Measurements from ENCODE around the gene ZNF644.

The ZNF644 gene

GRCh38 chr1:90990779-90991178, 31.1 kb downstream of the ZNF644 start:
- H3K36me3 ChIP-seq (ENCODE audit: control insufficient read depth in 5 of 5, insufficient read depth in 5 of 5, low read length in 5 of 5): no peaks in the 10 kb centered on the region
- no peaks in the 10 kb centered on the region for H3K27me3 ChIP-seq (ENCODE audit: control insufficient read depth in 5 of 5, insufficient read depth in 4 of 5, low read length in 5 of 5)
- no peak overlapping the region for H3K27ac ChIP-seq (ENCODE audit: low read depth, low read length)
- peaks cover 2 to 10% (median 4%) of the 10 kb centered on the region in 5 donors for H3K9me3 ChIP-seq (ENCODE audit: control insufficient read depth in 5 of 5, low read length in 5 of 5)
- no peak overlapping the region for H3K9ac ChIP-seq (ENCODE audit: low read length in 5 of 5)
- no peak overlapping the region for H3K4me3 ChIP-seq (ENCODE audit: low read depth in 1 of 5, low read length in 5 of 5)
- peaks cover 0 to 5% (median 2%) of the 10 kb centered on the region in 5 donors for H3K4me1 ChIP-seq (ENCODE audit: control insufficient read depth in 5 of 5, insufficient read depth in 5 of 5, low read length in 5 of 5)

- Histone ChIP-seq H3K9ac (ENCODE audit: low read length in 5 of 5) (no peak overlapping the region), H3K9me3 (ENCODE audit: control insufficient read depth in 5 of 5, low read length in 5 of 5) (peaks cover 2 to 10% (median 4%) of the 10 kb centered on the region in 5 donors), H3K4me3 (ENCODE audit: low read depth in 1 of 5, low read length in 5 of 5) (no peak overlapping the region), H3K36me3 (ENCODE audit: control insufficient read depth in 5 of 5, insufficient read depth in 5 of 5, low read length in 5 of 5) (no peaks in the 10 kb centered on the region), H3K27me3 (ENCODE audit: control insufficient read depth in 5 of 5, insufficient read depth in 4 of 5, low read length in 5 of 5) (no peaks in the 10 kb centered on the region), H3K4me1 (ENCODE audit: control insufficient read depth in 5 of 5, insufficient read depth in 5 of 5, low read length in 5 of 5) (peaks cover 0 to 5% (median 2%) of the 10 kb centered on the region in 5 donors), H3K27ac (ENCODE audit: low read depth, low read length) (no peak overlapping the region)
These were observed 31.8 kb downstream of the ZNF644 start for GRCh38 chr1:90989990-90990389.

GRCh38 chr1:90989302-90989701, 32.5 kb downstream of the ZNF644 start:
- no peak overlapping the region for H3K4me3 ChIP-seq (ENCODE audit: low read depth in 1 of 5, low read length in 5 of 5)
- no peaks in the 10 kb centered on the region for H3K27me3 ChIP-seq (ENCODE audit: control insufficient read depth in 5 of 5, insufficient read depth in 4 of 5, low read length in 5 of 5)
- H3K9me3 ChIP-seq (ENCODE audit: control insufficient read depth in 5 of 5, low read length in 5 of 5): peaks cover 2 to 10% (median 4%) of the 10 kb centered on the region in 5 donors
- no peak overlapping the region for H3K27ac ChIP-seq (ENCODE audit: low read depth, low read length)
- H3K9ac ChIP-seq (ENCODE audit: low read length in 5 of 5): no peak overlapping the region
- H3K4me1 ChIP-seq (ENCODE audit: control insufficient read depth in 5 of 5, insufficient read depth in 5 of 5, low read length in 5 of 5): peaks cover 0 to 2% (median 2%) of the 10 kb centered on the region in 5 donors
- no peaks in the 10 kb centered on the region for H3K36me3 ChIP-seq (ENCODE audit: control insufficient read depth in 5 of 5, insufficient read depth in 5 of 5, low read length in 5 of 5)

GRCh38 chr1:90987841-90988240, 34.0 kb downstream of the ZNF644 start:
- Histone ChIP-seq H3K9ac (ENCODE audit: low read length in 5 of 5) (no peak overlapping the region), H3K4me1 (ENCODE audit: control insufficient read depth in 5 of 5, insufficient read depth in 5 of 5, low read length in 5 of 5) (peaks cover 0 to 2% (median 0%) of the 10 kb centered on the region in 5 donors), H3K36me3 (ENCODE audit: control insufficient read depth in 5 of 5, insufficient read depth in 5 of 5, low read length in 5 of 5) (no peaks in the 10 kb centered on the region), H3K4me3 (ENCODE audit: low read depth in 1 of 5, low read length in 5 of 5) (no peak overlapping the region), H3K27ac (ENCODE audit: low read depth, low read length) (no peak overlapping the region), H3K9me3 (ENCODE audit: control insufficient read depth in 5 of 5, low read length in 5 of 5) (peaks cover 2 to 10% (median 4%) of the 10 kb centered on the region in 5 donors), H3K27me3 (ENCODE audit: control insufficient read depth in 5 of 5, insufficient read depth in 4 of 5, low read length in 5 of 5) (no peaks in the 10 kb centered on the region)

GRCh38 chr1:90986953-90987352, 34.9 kb downstream of the ZNF644 start:
- no peak overlapping the region for H3K9ac ChIP-seq (ENCODE audit: low read length in 5 of 5)
- H3K4me3 ChIP-seq (ENCODE audit: low read depth in 1 of 5, low read length in 5 of 5): no peak overlapping the region
- H3K4me1 ChIP-seq (ENCODE audit: control insufficient read depth in 5 of 5, insufficient read depth in 5 of 5, low read length in 5 of 5): peaks cover 0 to 2% (median 0%) of the 10 kb centered on the region in 5 donors
- no peaks in the 10 kb centered on the region for H3K36me3 ChIP-seq (ENCODE audit: control insufficient read depth in 5 of 5, insufficient read depth in 5 of 5, low read length in 5 of 5)
- peaks cover 2 to 10% (median 4%) of the 10 kb centered on the region in 5 donors for H3K9me3 ChIP-seq (ENCODE audit: control insufficient read depth in 5 of 5, low read length in 5 of 5)
- no peaks in the 10 kb centered on the region for H3K27me3 ChIP-seq (ENCODE audit: control insufficient read depth in 5 of 5, insufficient read depth in 4 of 5, low read length in 5 of 5)
- no peak overlapping the region for H3K27ac ChIP-seq (ENCODE audit: low read depth, low read length)

- Histone ChIP-seq H3K27ac (ENCODE audit: low read depth, low read length) (no peak overlapping the region), H3K4me3 (ENCODE audit: low read depth in 1 of 5, low read length in 5 of 5) (no peak overlapping the region), H3K9ac (ENCODE audit: low read length in 5 of 5) (no peak overlapping the region), H3K36me3 (ENCODE audit: control insufficient read depth in 5 of 5, insufficient read depth in 5 of 5, low read length in 5 of 5) (peaks cover 0 to 20% (median 9%) of the 10 kb centered on the region in 5 donors), H3K9me3 (ENCODE audit: control insufficient read depth in 5 of 5, low read length in 5 of 5) (no peaks in the 10 kb centered on the region), H3K4me1 (ENCODE audit: control insufficient read depth in 5 of 5, insufficient read depth in 5 of 5, low read length in 5 of 5) (peaks cover 0 to 11% (median 0%) of the 10 kb centered on the region in 5 donors), H3K27me3 (ENCODE audit: control insufficient read depth in 5 of 5, insufficient read depth in 4 of 5, low read length in 5 of 5) (no peaks in the 10 kb centered on the region)
These were observed 44.3 kb downstream of the ZNF644 start for GRCh38 chr1:90977522-90977921.

- Histone ChIP-seq H3K36me3 (ENCODE audit: control insufficient read depth in 5 of 5, insufficient read depth in 5 of 5, low read length in 5 of 5) (peaks cover 8 to 24% (median 13%) of the 10 kb centered on the region in 5 donors), H3K9ac (ENCODE audit: low read length in 5 of 5) (no peak overlapping the region), H3K27ac (ENCODE audit: low read depth, low read length) (no peak overlapping the region), H3K9me3 (ENCODE audit: control insufficient read depth in 5 of 5, low read length in 5 of 5) (no peaks in the 10 kb centered on the region), H3K27me3 (ENCODE audit: control insufficient read depth in 5 of 5, insufficient read depth in 4 of 5, low read length in 5 of 5) (no peaks in the 10 kb centered on the region), H3K4me3 (ENCODE audit: low read depth in 1 of 5, low read length in 5 of 5) (no peak overlapping the region), H3K4me1 (ENCODE audit: control insufficient read depth in 5 of 5, insufficient read depth in 5 of 5, low read length in 5 of 5) (peaks cover 0 to 20% (median 9%) of the 10 kb centered on the region in 5 donors)
These were observed 47.7 kb downstream of the ZNF644 start for GRCh38 chr1:90973897-90974798.

GRCh38 chr1:90970208-90970607, 51.6 kb downstream of the ZNF644 start:
- no peak overlapping the region for H3K4me3 ChIP-seq (ENCODE audit: low read depth in 1 of 5, low read length in 5 of 5)
- H3K9me3 ChIP-seq (ENCODE audit: control insufficient read depth in 5 of 5, low read length in 5 of 5): no peaks in the 10 kb centered on the region
- H3K36me3 ChIP-seq (ENCODE audit: control insufficient read depth in 5 of 5, insufficient read depth in 5 of 5, low read length in 5 of 5): peaks cover 5 to 13% (median 8%) of the 10 kb centered on the region in 5 donors
- no peak overlapping the region for H3K9ac ChIP-seq (ENCODE audit: low read length in 5 of 5)
- H3K4me1 ChIP-seq (ENCODE audit: control insufficient read depth in 5 of 5, insufficient read depth in 5 of 5, low read length in 5 of 5): peaks cover 0 to 19% (median 11%) of the 10 kb centered on the region in 5 donors
- no peaks in the 10 kb centered on the region for H3K27me3 ChIP-seq (ENCODE audit: control insufficient read depth in 5 of 5, insufficient read depth in 4 of 5, low read length in 5 of 5)
- no peak overlapping the region for H3K27ac ChIP-seq (ENCODE audit: low read depth, low read length)

GRCh38 chr1:90969241-90969640, 52.6 kb downstream of the ZNF644 start:
- no peaks in the 10 kb centered on the region for H3K9me3 ChIP-seq (ENCODE audit: control insufficient read depth in 5 of 5, low read length in 5 of 5)
- no peak overlapping the region for H3K27ac ChIP-seq (ENCODE audit: low read depth, low read length)
- no peak overlapping the region for H3K9ac ChIP-seq (ENCODE audit: low read length in 5 of 5)
- peaks cover 5 to 13% (median 8%) of the 10 kb centered on the region in 5 donors for H3K36me3 ChIP-seq (ENCODE audit: control insufficient read depth in 5 of 5, insufficient read depth in 5 of 5, low read length in 5 of 5)
- H3K27me3 ChIP-seq (ENCODE audit: control insufficient read depth in 5 of 5, insufficient read depth in 4 of 5, low read length in 5 of 5): no peaks in the 10 kb centered on the region
- H3K4me1 ChIP-seq (ENCODE audit: control insufficient read depth in 5 of 5, insufficient read depth in 5 of 5, low read length in 5 of 5): peaks cover 0 to 15% (median 11%) of the 10 kb centered on the region in 5 donors
- H3K4me3 ChIP-seq (ENCODE audit: low read depth in 1 of 5, low read length in 5 of 5): no peak overlapping the region

- Histone ChIP-seq H3K9ac (ENCODE audit: low read length in 5 of 5) (no peak overlapping the region), H3K4me3 (ENCODE audit: low read depth in 1 of 5, low read length in 5 of 5) (no peak overlapping the region), H3K27ac (ENCODE audit: low read depth, low read length) (no peak overlapping the region)
These were observed 57.3 kb downstream of the ZNF644 start for GRCh38 chr1:90964444-90965035.

More at GRCh38 chr1:90964444-90965035, 57.3 kb downstream of the ZNF644 start:
- Histone ChIP-seq H3K27me3 (ENCODE audit: control insufficient read depth in 5 of 5, insufficient read depth in 4 of 5, low read length in 5 of 5) (no peaks in the 10 kb centered on the region), H3K36me3 (ENCODE audit: control insufficient read depth in 5 of 5, insufficient read depth in 5 of 5, low read length in 5 of 5) (peaks cover 0 to 4% (median 0%) of the 10 kb centered on the region in 5 donors), H3K4me1 (ENCODE audit: control insufficient read depth in 5 of 5, insufficient read depth in 5 of 5, low read length in 5 of 5) (peaks cover 0 to 8% (median 6%) of the 10 kb centered on the region in 5 donors), H3K9me3 (ENCODE audit: control insufficient read depth in 5 of 5, low read length in 5 of 5) (no peaks in the 10 kb centered on the region)

All from subcutaneous abdominal adipose tissue (tissue), 5 donors.